ENCODE measurements around the gene TMEM158.

The TMEM158 gene

GRCh38 chr3:45227946-45228345, 1.9 kb upstream of the TMEM158 start:
- DNase-seq: no peak

DNA sequence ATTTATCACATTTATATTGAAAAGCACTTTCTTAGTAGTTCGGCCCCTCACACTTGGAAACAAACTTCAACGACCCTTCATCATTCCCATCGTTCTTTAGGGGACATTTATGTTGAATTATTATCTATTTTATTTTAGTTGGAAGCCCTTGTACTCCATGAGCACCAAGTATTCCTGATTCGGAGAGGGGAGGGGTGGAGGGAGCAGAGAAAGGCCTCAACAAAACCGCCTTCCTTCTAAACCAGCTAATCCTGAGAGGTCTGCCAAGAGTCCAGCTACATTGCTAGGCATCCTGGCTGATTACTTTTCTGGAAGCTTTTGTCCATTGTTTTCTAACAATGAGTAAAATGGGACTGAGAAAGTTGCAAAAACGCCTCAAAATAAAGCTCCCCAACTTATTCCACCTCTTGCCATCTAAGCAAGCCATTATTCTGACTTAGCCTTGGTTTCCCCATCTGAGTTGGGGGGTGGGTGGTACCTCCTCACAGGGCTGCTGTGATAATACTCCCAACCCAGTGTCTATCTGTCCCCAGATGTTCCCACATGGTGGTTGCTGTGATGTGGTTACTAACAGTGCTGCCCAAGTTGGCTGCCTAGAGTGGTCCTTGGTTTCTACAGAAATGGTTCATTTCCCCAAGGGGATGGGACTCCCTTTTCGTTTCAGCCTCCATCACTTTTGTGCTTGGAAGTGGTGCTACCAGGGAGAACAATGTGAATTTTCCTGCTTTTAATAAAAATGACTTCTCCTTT, 1.2 kb upstream of the TMEM158 start:
- DNase-seq: no peak

GRCh38 chr3:45225465-45226205, 452 bp downstream of the TMEM158 start:
- DNase-seq: no peak

- no peak for DNase-seq
Observed at GRCh38 chr3:45224824-45225464, 1.1 kb downstream of the TMEM158 start.

GRCh38 chr3:45223889-45224727, 2.0 kb downstream of the TMEM158 start:
- DNase-seq: no peak

- no peak for DNase-seq
Observed at GRCh38 chr3:45219694-45220093, 6.4 kb downstream of the TMEM158 start.

DNA sequence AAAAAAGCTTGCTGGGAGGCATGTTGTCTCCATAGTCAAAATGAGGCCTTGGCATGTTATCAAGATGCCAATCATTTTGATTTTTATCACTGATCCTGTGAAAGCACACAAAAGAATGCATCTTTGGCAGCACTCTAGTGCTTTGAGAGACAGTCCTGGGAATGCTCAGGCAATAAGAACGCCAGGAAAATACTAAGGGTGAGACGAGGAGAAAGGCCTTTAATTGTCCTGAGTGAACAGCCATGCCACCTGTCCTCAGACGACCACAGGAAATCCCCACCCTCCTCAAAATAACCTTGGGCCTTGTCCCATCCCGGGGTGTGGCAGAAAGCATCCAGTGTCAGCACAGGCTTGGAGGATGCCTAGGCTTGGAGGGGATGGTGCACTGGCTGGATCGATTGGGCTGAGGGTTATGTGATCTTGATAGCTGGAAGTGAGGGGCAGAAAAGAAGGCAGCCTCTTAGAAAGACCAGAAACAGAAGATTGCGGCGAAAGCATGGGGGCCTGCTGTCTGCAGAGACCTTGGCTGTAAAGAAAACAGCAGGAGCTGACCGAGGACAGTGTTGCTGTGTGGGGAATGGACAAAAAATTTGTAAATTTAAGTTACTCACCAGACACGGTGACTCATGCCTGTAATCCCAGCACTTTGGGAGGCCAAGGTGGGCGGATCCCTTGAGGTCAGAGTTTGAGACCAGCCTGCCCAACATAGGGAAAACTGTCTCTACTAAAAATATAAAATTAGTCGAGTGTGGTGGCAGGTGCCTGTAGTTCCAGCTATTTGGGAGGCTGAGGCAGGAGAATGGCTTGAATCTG, 7.3 kb downstream of the TMEM158 start:
- no peak for DNase-seq

DNA sequence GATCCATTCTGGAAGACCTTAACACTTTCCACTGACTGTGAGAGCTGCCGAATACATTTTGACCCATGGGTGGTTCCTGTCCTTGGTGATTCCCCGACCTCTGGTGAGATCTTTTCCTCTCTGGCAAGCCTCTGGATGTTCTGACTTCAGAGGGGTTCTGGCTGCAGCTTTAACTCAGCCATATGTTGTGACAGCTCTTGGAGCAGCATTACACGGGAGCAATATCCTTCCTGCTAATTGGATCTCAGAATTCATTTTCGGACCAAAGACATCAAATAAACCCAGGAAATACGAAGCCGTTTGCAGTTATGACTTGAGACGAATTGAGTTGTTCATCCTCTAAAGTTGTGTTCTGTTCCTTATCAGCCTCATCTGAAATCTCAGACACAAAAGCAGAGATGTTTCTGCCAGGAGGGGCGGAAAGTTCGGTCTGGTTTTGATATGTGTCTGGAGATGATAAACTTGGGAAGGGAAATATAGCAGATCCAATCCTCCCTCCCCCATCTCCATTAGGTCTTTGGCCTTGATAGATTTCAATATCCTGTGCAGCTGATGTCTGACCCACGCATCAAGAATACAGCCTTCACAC, 10.0 kb downstream of the TMEM158 start:
- no peak for DNase-seq

GRCh38 chr3:45215466-45215865, 10.6 kb downstream of the TMEM158 start:
- no peak for DNase-seq

DNA sequence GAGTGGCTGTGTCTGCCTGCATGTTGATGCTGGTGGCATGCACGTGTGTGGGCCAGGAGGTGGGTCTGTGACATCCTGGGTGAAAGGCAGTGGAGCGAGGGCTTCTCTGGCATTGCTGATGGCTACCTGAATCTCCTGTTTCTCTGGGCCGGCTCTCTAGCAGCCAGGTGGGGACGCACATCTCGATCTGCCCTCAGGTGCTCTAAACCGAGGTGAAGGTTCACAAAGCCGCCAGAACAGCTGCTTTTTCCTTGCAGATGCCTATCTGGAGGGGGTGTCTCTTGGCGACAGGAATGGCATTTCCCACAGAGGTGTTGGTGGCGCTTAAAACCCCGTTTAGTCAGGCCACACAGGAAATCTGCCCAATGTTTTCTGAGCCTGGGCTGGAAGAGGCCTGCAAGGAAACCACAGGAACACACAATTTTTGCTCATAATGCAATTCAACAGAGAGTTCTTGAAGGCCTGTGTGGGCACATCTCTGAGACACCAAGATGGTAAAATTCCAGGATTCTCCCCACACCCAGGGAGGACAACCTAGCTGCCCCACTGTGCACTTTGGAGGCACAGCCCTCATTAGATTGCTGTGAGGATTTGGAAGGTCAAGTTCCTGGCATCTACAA, 11.9 kb downstream of the TMEM158 start:
- DNase-seq: no peak

DNA sequence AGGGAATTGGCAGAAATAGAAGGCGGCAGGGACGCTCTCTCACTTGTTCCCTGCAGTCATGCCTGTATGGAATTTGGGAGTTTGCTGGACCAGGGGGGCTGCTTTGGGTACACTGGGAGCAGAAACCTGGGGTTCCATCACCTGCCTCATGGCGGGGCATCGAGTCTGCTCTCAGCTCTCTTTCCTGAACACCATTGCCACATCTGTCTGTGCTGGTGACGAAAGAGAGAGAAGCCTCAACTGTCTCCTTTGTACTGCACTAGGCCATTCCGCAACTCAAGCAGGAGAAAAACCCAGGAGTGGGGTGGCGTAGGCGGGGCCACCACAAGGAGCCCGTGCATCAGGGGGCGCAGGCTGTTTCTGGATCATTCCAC, 14.0 kb downstream of the TMEM158 start:
- no peak for DNase-seq

DNA sequence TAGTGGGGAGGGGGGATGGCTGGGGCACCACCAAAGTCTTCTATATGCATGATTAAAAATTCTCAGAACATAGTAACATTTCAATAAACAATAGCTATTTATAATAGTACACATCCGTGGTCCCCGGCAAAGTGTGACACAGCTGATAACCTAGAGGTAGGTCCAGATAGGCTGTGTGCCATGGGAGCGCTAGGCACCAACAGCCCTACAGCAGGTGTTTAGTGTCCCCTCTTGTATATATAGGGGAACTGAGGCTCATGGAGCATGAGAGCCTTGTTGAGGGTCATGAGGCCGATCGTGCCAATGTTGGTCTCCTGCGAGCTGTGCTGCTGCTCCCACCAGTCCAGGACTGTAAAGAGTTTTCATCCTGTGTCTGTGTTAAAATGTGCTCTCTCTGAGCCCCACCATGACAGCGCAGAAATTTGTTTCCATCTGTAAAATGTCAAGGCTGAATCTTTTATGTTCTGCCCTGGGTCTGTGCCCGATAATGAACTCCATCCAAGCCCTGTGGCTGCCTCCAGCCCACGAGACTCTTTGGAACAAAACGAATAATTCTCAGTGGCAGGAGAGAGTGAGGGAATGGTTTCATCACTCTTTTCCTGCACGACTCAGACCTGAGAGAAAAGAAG, 14.5 kb downstream of the TMEM158 start:
- DNase-seq: no peak

DNA sequence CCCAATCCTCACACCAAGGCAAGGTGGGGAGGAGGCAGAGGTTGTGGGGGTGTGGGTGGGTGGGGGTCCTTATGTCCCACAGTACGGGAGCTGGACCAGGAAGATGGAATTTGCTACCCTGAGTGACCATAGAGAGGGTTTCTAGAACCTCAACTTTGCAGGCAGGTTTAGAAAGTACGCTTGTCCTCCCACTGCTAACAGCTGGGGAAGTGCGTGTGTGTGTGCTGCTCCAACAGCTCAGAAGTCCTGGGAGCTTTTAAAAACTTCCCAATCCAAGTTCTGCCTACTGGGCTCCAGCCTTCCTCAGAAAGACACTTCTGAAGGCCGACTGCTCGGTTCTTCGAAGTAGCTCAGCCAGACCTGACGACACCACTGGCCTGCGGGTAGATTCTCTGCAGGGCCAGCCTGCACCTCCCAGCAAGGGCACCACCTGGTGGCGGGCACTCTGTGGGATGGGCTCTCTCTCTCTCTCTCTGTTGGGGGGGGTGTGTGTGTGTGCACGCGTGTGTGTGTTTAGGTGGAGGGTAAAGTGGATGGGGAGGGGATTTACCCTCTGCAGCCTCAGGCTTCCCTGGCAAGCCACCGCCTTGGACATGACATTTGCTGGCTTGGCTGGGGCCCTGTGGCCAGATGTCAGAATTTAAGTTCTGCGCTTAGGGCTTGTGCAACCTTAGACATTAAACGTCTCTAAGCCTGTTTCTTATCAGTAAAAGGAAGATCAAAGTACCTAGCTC, 15.6 kb downstream of the TMEM158 start:
- no peak for DNase-seq

GRCh38 chr3:45209526-45209925, 16.6 kb downstream of the TMEM158 start:
- no peak for DNase-seq

- DNase-seq: no peak
Observed at GRCh38 chr3:45208586-45208985, 17.5 kb downstream of the TMEM158 start.

GRCh38 chr3:45207446-45207845, 18.6 kb downstream of the TMEM158 start:
- DNase-seq: no peak

- DNase-seq: no peak
Observed at GRCh38 chr3:45205126-45205525, 21.0 kb downstream of the TMEM158 start.

GRCh38 chr3:45204136-45204535, 22.0 kb downstream of the TMEM158 start:
- DNase-seq: no peak

- no peak for DNase-seq
Observed at GRCh38 chr3:45199837-45200648, 26.0 kb downstream of the TMEM158 start.

Data from NCI-H2107 (cell line).